GM23338 (cell line): ENCODE data around the gene KCNK10. TPM values are rescaled to one million over a fixed set of nuclear protein-coding genes. Genes with fewer than 3 reads are reported as not detected.

Experiments used
- ATAC-seq: fragments of 200-7000 bp; cut with Tn5 transposase; 3 replicates; pipeline ENCODE4 v1.9.1; 2020
- DNase-seq: peaks from one replicate; pipeline ENCODE4 v3.0.0-alpha.2; 2015; ENCODE audit warnings: low spot score
- H2AFZ ChIP-seq: fragments of 200-600 bp; sonication (generic); 2 replicates; pipeline ENCODE4 v1.8.0; 2016; ENCODE audit warnings: antibody characterized with exemption, mild to moderate bottlenecking, moderate library complexity
- H3F3A ChIP-seq: fragments of 200-600 bp; sonication (generic); replicated peaks from 2 replicates; pipeline ENCODE4 v1.8.0; 2017; ENCODE audit warnings: antibody characterized with exemption, mixed run types, low read depth
- H3K27ac ChIP-seq: fragments of 200-600 bp; sonication (generic); 2 replicates; pipeline ENCODE4 v1.6.1; 2016; ENCODE audit warnings: low read depth
- H3K27me3 ChIP-seq: fragments of 200-600 bp; sonication (generic); 2 replicates; pipeline ENCODE4 v1.8.0; 2016; ENCODE audit warnings: mild to moderate bottlenecking, mixed run types, moderate library complexity; ENCODE audit not compliant: insufficient read depth
- H3K36me3 ChIP-seq: fragments of 200-600 bp; sonication (generic); 2 replicates; pipeline ENCODE4 v1.8.0; 2016; ENCODE audit warnings: mild to moderate bottlenecking; ENCODE audit not compliant: insufficient read depth
- H3K4me1 ChIP-seq: fragments of 200-600 bp; sonication (generic); 2 replicates; pipeline ENCODE4 v1.8.0; 2016; ENCODE audit warnings: mild to moderate bottlenecking, moderate library complexity; ENCODE audit not compliant: insufficient read depth
- H3K4me2 ChIP-seq: fragments of 200-600 bp; sonication (generic); 2 replicates; pipeline ENCODE4 v1.7.1; 2017; ENCODE audit warnings: mixed run types
- H3K4me3 ChIP-seq: fragments of 200-600 bp; sonication (generic); 2 replicates; pipeline ENCODE4 v1.6.1; 2016; ENCODE audit warnings: mixed run types
- H3K79me2 ChIP-seq: fragments of 200-600 bp; sonication (generic); replicated peaks from 2 replicates; pipeline ENCODE4 v1.8.0; 2017; ENCODE audit warnings: mild to moderate bottlenecking; ENCODE audit not compliant: insufficient read depth
- H3K9me2 ChIP-seq: fragments of 200-600 bp; sonication (generic); 2 replicates; pipeline ENCODE4 v1.8.0; 2017; ENCODE audit not compliant: insufficient read depth
- H4K20me1 ChIP-seq: fragments of 200-600 bp; sonication (generic); replicated peaks from 2 replicates; pipeline ENCODE4 v1.8.0; 2017; ENCODE audit warnings: mild to moderate bottlenecking; ENCODE audit not compliant: insufficient read depth
- H3K27ac Mint-ChIP-seq: 2 replicates; pipeline ENCODE4 v1.8.0; 2020; ENCODE audit warnings: inconsistent platforms, mild to moderate bottlenecking, moderate library complexity, mixed read lengths
- H3K27me3 Mint-ChIP-seq: 3 replicates; pipeline ENCODE4 v1.8.0; 2022; ENCODE audit warnings: low read depth, mild to moderate bottlenecking, moderate library complexity, mixed read lengths, inconsistent platforms; ENCODE audit not compliant: insufficient read depth, poor library complexity
- H3K36me3 Mint-ChIP-seq: 3 replicates; pipeline ENCODE4 v1.8.0; 2021; ENCODE audit warnings: low read depth, mild to moderate bottlenecking, inconsistent platforms, moderate library complexity, mixed read lengths
- H3K4me1 Mint-ChIP-seq: 3 replicates; pipeline ENCODE4 v1.8.0; 2020; ENCODE audit warnings: mild to moderate bottlenecking, inconsistent platforms, mixed read lengths
- H3K4me3 Mint-ChIP-seq: 3 replicates; pipeline ENCODE4 v1.8.0; 2021; ENCODE audit warnings: moderate library complexity, mild to moderate bottlenecking, inconsistent platforms, mixed read lengths
- H3K9me3 Mint-ChIP-seq: 3 replicates; pipeline ENCODE4 v1.8.0; 2020; ENCODE audit warnings: moderate library complexity, mild to moderate bottlenecking, inconsistent platforms, mixed read lengths
- CREB1 ChIP-seq: fragments of 250-450 bp; sonication (Bioruptor Pico); IDR thresholded peaks from 2 replicates; pipeline ENCODE4 v1.5.0; 2020; ENCODE audit warnings: low read depth, mild to moderate bottlenecking, moderate library complexity
- CTCF ChIP-seq, 2 experiments: fragments of 200-600 bp in 1 of 2; sonication (generic) in 1 of 2; conservative IDR thresholded peaks; 2 replicates each; pipeline versions ENCODE4 v1.5.1 to v1.6.1; 2016 to 2017; ENCODE audit warnings: antibody characterized with exemption in 2 of 2, low read depth in 2 of 2, mild to moderate bottlenecking in 2 of 2, moderate library complexity in 1 of 2
- ETS1 ChIP-seq: IDR thresholded peaks from 2 replicates; pipeline ENCODE4 v1.6.1; 2016; ENCODE audit warnings: antibody characterized with exemption
- EZH2 ChIP-seq: fragments of 200-600 bp; sonication (generic); IDR thresholded peaks from one replicate; pipeline ENCODE4 v1.8.0; 2017; ENCODE audit warnings: antibody characterized with exemption, mild to moderate bottlenecking, low read depth; ENCODE audit not compliant: unreplicated experiment
- EZH2phosphoT487 ChIP-seq: fragments of 200-600 bp; sonication (generic); IDR thresholded peaks from one replicate; pipeline ENCODE4 v1.8.1; 2018; ENCODE audit warnings: antibody characterized with exemption; ENCODE audit not compliant: unreplicated experiment
- JUNB ChIP-seq: IDR thresholded peaks from one replicate; pipeline ENCODE4 v1.6.1; 2016; ENCODE audit warnings: antibody characterized with exemption; ENCODE audit not compliant: unreplicated experiment
- NANOG ChIP-seq: IDR thresholded peaks from 2 replicates; pipeline ENCODE4 v1.6.1; 2016; ENCODE audit warnings: antibody characterized with exemption, borderline replicate concordance
- POLR2AphosphoS5 ChIP-seq: IDR thresholded peaks from 2 replicates; pipeline ENCODE4 v1.6.1; 2016; ENCODE audit warnings: antibody characterized with exemption, low read depth
- REST ChIP-seq: IDR thresholded peaks from one replicate; pipeline ENCODE4 v1.6.1; 2018; ENCODE audit warnings: antibody characterized with exemption; ENCODE audit not compliant: unreplicated experiment
- STAT1 ChIP-seq: IDR thresholded peaks from one replicate; pipeline ENCODE4 v1.6.1; 2016; ENCODE audit warnings: antibody characterized with exemption; ENCODE audit not compliant: unreplicated experiment
- ZNF114 ChIP-seq: fragments of 250-450 bp; sonication (Bioruptor Pico); IDR thresholded peaks from 2 replicates; pipeline ENCODE4 v1.5.0; 2020; ENCODE audit warnings: mild to moderate bottlenecking, moderate library complexity
- ZNF331 ChIP-seq: fragments of 250-450 bp; sonication (Bioruptor Pico); IDR thresholded peaks from 2 replicates; pipeline ENCODE4 v1.5.0; 2020; ENCODE audit warnings: low read depth, mild to moderate bottlenecking, moderate library complexity
- ZNF462 ChIP-seq: fragments of 250-450 bp; sonication (Bioruptor Pico); IDR thresholded peaks from 2 replicates; pipeline ENCODE4 v1.5.0; 2020; ENCODE audit warnings: mild to moderate bottlenecking, moderate library complexity
- polyA plus RNA-seq: library from polyadenylated mRNA; unstranded; fragments of >200 nt; fragmentation: Nextera tagmentation; extraction: Ambion mirVana; gene quantifications from 2 replicates; pipeline ENCODE4 v1.2.1, GENCODE V29; 2016
- total RNA-seq: library from RNA; depleted of rRNA; stranded (reverse); fragments of >200 nt; shearing (Covaris generic); gene quantifications from 2 replicates; pipeline ENCODE4 v1.2.3, GENCODE V29; 2014

Gene KCNK10
- total and polyA plus RNA-seq, 2 experiments from 2014 or later: 0.29 to 1.0 TPM

- no peaks in the 10 kb centered on the region for H3K27me3 ChIP-seq
Measured at GRCh38 chr14:88243946-88244345, 79.1 kb downstream of the KCNK10 start.

More at GRCh38 chr14:88243946-88244345, 79.1 kb downstream of the KCNK10 start:
- ATAC-seq (no peak), DNase-seq (no peak)
- H3F3A ChIP-seq: no peaks in the 10 kb centered on the region
- no peak overlapping the region for H3K27ac ChIP-seq
- no peaks in the 10 kb centered on the region for H3K79me2 ChIP-seq
- Mint-ChIP-seq H3K4me3 (no peak overlapping the region), H3K27me3 (peaks cover 2% of the 10 kb centered on the region), H3K27ac (no peak overlapping the region), H3K9me3 (no peaks in the 10 kb centered on the region), H3K4me1 (peaks cover 12% of the 10 kb centered on the region), H3K36me3 (no peaks in the 10 kb centered on the region)
- TF ChIP-seq REST (no peak), NANOG (no peak), CTCF (conservative IDR thresholded peaks at IDR 0.05; ENCODE audit: low read depth in 2 of 2) (no peak), JUNB (no peak), ETS1 (no peak), STAT1 (no peak), ZNF331 (CRISPR knock-in tag) (no peak), CREB1 (CRISPR knock-in tag) (no peak), EZH2phosphoT487 (no peak), ZNF114 (no peak), EZH2 (no peak), ZNF462 (CRISPR knock-in tag) (no peak), POLR2AphosphoS5 (no peak)
- no peak overlapping the region for H3K4me2 ChIP-seq
- no peak overlapping the region for H3K4me3 ChIP-seq
- H2AFZ ChIP-seq: no peak overlapping the region
- H3K4me1 ChIP-seq: no peaks in the 10 kb centered on the region
- no peaks in the 10 kb centered on the region for H3K36me3 ChIP-seq
- no peaks in the 10 kb centered on the region for H3K9me2 ChIP-seq
- H4K20me1 ChIP-seq: no peaks in the 10 kb centered on the region
